Heart right ventricle (tissue), 16 donors: ENCODE results near the gene FERMT2. TPM values are rescaled to one million over a fixed set of nuclear protein-coding genes. Genes with fewer than 3 reads are reported as not detected.

Source experiments
- ATAC-seq, 8 donors: fragments of 200-7000 bp; cut with Tn5 transposase; one replicate each; pipeline ENCODE4 v1.9.1; 2020; ENCODE audit warnings: mild to moderate bottlenecking in 8 of 8, moderate library complexity in 8 of 8, moderate number of reproducible peaks in 1 of 8
- DNase-seq, 2 donors: peaks; one replicate each; pipeline ENCODE4 v3.0.0-alpha.2; 2020
- H3K27ac ChIP-seq, 10 donors: fragments of 200-600 bp; sonication (generic) in 2 of 10; one replicate each; pipeline versions ENCODE4 v1.5.0 to v1.8.0; 2020 to 2022; ENCODE audit warnings: mild to moderate bottlenecking in 3 of 10
- H3K27me3 ChIP-seq, 7 donors: fragments of 200-600 bp; one replicate each; pipeline ENCODE4 v1.8.0; 2021 to 2022; ENCODE audit warnings: mild to moderate bottlenecking in 2 of 7
- H3K36me3 ChIP-seq, 9 donors: fragments of 200-600 bp; sonication (generic) in 1 of 9; one replicate each; pipeline versions ENCODE4 v1.5.0 to v1.8.0; 2020 to 2022; ENCODE audit warnings: mild to moderate bottlenecking in 2 of 9
- H3K4me1 ChIP-seq, 9 donors: fragments of 200-600 bp; sonication (generic) in 1 of 9; one replicate each; pipeline versions ENCODE4 v1.5.0 to v1.8.0; 2020 to 2022; ENCODE audit warnings: mild to moderate bottlenecking in 4 of 9
- H3K4me3 ChIP-seq, 10 donors: fragments of 200-600 bp; sonication (generic) in 2 of 10; one replicate each; pipeline versions ENCODE4 v1.5.0 to v1.8.0; 2020 to 2022; ENCODE audit warnings: mild to moderate bottlenecking in 7 of 10, moderate library complexity in 2 of 10
- H3K9me3 ChIP-seq, 11 donors: fragments of 200-600 bp in 10 of 11; sonication (generic) in 2 of 11; one replicate each; pipeline versions ENCODE4 v1.5.0 to v1.8.0; 2013 to 2022; ENCODE audit warnings: mild to moderate bottlenecking in 2 of 11, control low read depth in 1 of 11, moderate library complexity in 1 of 11
- WGBS, 2 donors: extraction: QIAGEN DNeasy Blood & Tissue Kit; methylation state at CpG; one replicate each; pipeline ENCODE4 v1.1.7; 2013; ENCODE audit warnings: inconsistent platforms in 1 of 2; 5-methylcytosine and 5-hydroxymethylcytosine counted together
- intact Hi-C, 10 donors: fragments of 100-400 bp; cut with DNase I; formaldehyde crosslinking; loops; one replicate each; pipeline versions ENCODE4 v1.11.1 to v1.14.2; 2022
- polyA plus RNA-seq, 2 donors: library from polyadenylated mRNA; stranded (reverse); fragments of 200-250 nt; gene quantifications; one replicate each; pipeline ENCODE4 v1.2.3, GENCODE V29; 2013
- total RNA-seq, 10 donors: library from RNA; stranded (reverse); fragmentation: NEBNext Ultra II Directional in 3 of 10; extraction: Animal tissue kit (Norgen Biotek cat#: 25700) in 3 of 10; gene quantifications; one replicate each; pipeline versions ENCODE4 v1.2.1 to v1.2.4, GENCODE V29; 2021 to 2023
- TF ChIP-seq, protein P1 (sequence below), 9 donors: fragments of 200-600 bp; sonication (generic) in 2 of 9; IDR thresholded peaks; one replicate each; pipeline versions ENCODE4 v1.5.0 to v1.8.0; 2021 to 2022; ENCODE audit warnings: antibody characterized with exemption in 9 of 9, mild to moderate bottlenecking in 5 of 9, moderate library complexity in 1 of 9
- donor health status: Arrhythmogenic right ventricular cardiomyopathy.
- donor health status: ischemic (EF 13 %, LVEDD 7.1; RV severe dilation, severe dysfunction).
- donor health status: healthy with polysubstance abuse.
- donor health status: DM: no; HTN: yes; CAD: no.
- donor health status: DM: no; HTN: no; CAD: no.
- donor health status: ischemic (EF 25% LVEDD 6.9; RV normal size, moderate dysfunction).
- donor health status: ischemic (EF 25% LVEDD 5.7; RV mildly dilated, moderate dysfunction).
- donor health status: healthy.
- donor health status: DM: yes; HTN: yes; CAD: no.
- donor health status: Ischemic cardiomyopathy.
- donor health status: ischemic (EF 35%, LVEDD 5.7; RV mildly dilated, moderate dysfunction).
- donor health status: nonischemic (EF 11% LVEDD 7.7; RV severe dilation, severe dysfunction).
- donor health status: DM: yes; HTN: yes; CAD: no.
- donor health status: PGD.
- donor health status: ischemic (EF 29% LVEDD 5.4; RV normal size, mild dysfunction).
- donor health status: nonischemic (EF 23%, LVEDD 6.1; RV moderate dilation, normal function).

FERMT2 gene
- total and polyA plus RNA-seq, 12 donors = 45.7 to 175 (median 111) TPM

DNA sequence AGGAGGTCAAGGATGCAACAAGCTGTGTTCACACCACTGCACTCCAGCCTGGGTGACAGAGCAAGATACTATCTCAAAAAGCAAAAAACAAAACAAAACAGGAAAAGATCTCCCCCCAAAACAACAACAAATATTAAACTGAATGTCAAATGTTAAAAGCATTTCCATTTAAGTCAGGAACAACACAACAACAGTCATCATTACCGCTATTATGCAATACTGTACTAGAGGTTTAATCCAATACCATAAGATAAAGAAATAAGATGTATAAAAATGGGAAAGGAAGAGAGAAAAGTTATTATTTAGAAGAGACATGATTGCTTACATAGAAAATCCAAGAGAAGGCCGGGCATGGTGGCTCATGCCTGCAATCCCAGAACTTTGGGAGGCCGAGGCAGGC lies 36.6 kb downstream of the FERMT2 start:
- H3K27ac ChIP-seq = no peak overlapping the region
- peaks cover 0 to 44% (median 0%) of the 10 kb centered on the region in 9 donors for H3K36me3 ChIP-seq
- 98 to 99% methylated on average over 3 of the region's 3 CpGs for WGBS, 2 donors
- H3K4me1 ChIP-seq = peaks cover 9 to 74% (median 57%) of the 10 kb centered on the region in 9 donors
- no peaks in the 10 kb centered on the region for H3K27me3 ChIP-seq
- no peak overlapping the region for H3K4me3 ChIP-seq
- H3K9me3 ChIP-seq = no peaks in the 10 kb centered on the region
- DNase-seq = no peak
- intact Hi-C loops = no loop called here
- no peak for ATAC-seq
- TF ChIP-seq, protein P1, sequence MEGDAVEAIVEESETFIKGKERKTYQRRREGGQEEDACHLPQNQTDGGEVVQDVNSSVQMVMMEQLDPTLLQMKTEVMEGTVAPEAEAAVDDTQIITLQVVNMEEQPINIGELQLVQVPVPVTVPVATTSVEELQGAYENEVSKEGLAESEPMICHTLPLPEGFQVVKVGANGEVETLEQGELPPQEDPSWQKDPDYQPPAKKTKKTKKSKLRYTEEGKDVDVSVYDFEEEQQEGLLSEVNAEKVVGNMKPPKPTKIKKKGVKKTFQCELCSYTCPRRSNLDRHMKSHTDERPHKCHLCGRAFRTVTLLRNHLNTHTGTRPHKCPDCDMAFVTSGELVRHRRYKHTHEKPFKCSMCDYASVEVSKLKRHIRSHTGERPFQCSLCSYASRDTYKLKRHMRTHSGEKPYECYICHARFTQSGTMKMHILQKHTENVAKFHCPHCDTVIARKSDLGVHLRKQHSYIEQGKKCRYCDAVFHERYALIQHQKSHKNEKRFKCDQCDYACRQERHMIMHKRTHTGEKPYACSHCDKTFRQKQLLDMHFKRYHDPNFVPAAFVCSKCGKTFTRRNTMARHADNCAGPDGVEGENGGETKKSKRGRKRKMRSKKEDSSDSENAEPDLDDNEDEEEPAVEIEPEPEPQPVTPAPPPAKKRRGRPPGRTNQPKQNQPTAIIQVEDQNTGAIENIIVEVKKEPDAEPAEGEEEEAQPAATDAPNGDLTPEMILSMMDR (IDR thresholded peaks at IDR 0.05) = no peak

DNA sequence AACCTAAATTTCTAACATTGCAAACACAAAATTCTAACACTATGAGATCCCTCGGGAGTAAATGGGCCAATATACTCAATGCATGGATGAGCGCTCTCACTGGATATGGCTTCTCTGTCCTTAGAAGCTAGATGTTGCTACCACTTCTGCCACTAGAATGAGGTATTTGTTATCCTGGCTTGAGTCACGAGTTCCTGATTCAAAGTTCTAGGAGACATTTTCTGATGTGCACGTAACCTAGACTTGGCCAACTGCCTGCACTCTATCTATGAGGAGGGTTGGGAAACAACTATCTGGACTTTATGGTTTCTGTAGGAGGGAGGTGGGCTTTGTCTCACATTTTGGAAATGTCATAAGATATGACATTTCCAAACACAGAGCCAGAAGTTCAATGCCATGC lies 37.6 kb downstream of the FERMT2 start:
- Histone ChIP-seq H3K36me3 (peaks cover 0 to 44% (median 0%) of the 10 kb centered on the region in 9 donors), H3K27ac (no peak overlapping the region), H3K4me1 (peaks cover 9 to 71% (median 47%) of the 10 kb centered on the region in 9 donors), H3K27me3 (no peaks in the 10 kb centered on the region), H3K4me3 (no peak overlapping the region), H3K9me3 (no peaks in the 10 kb centered on the region)
- peak in 1 of 8 donors; percentile 42 for ATAC-seq
- intact Hi-C loops = no loop called here
- WGBS, 2 donors = 64 to 65% methylated on average over 4 of the region's 4 CpGs
- no peak for DNase-seq
- TF ChIP-seq, protein P1 (IDR thresholded peaks at IDR 0.05) = no peak

DNA sequence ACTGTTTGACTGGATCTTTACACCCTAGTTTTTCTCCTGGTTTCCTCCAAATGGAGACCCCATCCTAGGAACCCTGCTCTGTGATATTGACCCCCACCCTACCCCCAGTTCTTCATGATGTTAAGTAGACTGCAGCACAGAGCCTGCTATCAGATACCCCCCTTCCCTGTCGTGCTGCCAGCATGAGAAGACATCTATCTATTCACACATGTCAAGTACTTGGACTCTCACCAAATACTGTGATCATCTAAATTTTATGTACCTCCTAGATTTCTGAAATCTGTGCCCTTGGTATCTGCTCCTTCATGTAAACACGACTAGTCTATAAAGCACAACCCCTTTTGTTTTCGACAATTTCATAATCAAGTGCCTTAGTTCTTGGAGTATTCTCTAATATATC lies 38.9 kb downstream of the FERMT2 start:
- DNase-seq (no peak), ATAC-seq (peak in 1 of 8 donors; percentile 7)
- intact Hi-C loops = no loop called here
- 48 to 57% methylated on average over 3 of the region's 3 CpGs for WGBS, 2 donors
- no peak overlapping the region for H3K4me3 ChIP-seq
- H3K27ac ChIP-seq = peak overlapping the region in 1 of 10 donors; percentile 25
- H3K27me3 ChIP-seq = no peaks in the 10 kb centered on the region
- peaks cover 0 to 35% (median 0%) of the 10 kb centered on the region in 9 donors for H3K36me3 ChIP-seq
- H3K4me1 ChIP-seq = peaks cover 0 to 70% (median 38%) of the 10 kb centered on the region in 9 donors
- H3K9me3 ChIP-seq = no peaks in the 10 kb centered on the region
- TF ChIP-seq, protein P1 (IDR thresholded peaks at IDR 0.05) = no peak

DNA sequence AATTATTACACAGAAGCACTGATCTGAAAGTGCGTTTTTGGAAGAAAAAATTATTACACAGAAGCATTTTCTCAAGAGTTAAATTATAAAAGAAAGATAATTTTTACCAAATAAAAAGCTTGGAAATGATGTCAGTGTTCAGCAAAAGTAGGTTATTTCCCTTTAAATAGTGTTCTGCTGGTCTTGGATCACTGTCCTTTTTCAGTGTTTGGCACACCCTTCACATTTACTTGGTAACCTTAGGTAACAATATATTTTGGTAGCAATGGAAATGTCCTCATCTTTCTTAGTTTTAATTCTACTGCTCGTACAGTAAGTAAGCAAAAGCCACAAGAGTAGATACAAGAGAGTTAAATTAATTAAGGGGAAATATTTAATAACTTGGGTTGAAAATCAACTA lies 40.3 kb downstream of the FERMT2 start:
- H3K4me1 ChIP-seq = peaks cover 9 to 78% (median 47%) of the 10 kb centered on the region in 9 donors
- H3K27ac ChIP-seq = peak overlapping the region in 4 of 10 donors; percentile 5 to 38 (median 10)
- H3K36me3 ChIP-seq = peaks cover 0 to 24% (median 0%) of the 10 kb centered on the region in 9 donors
- no peak for DNase-seq
- intact Hi-C loops = no loop called here
- 41 to 49% methylated on average over 2 of the region's 2 CpGs for WGBS, 2 donors
- no peaks in the 10 kb centered on the region for H3K9me3 ChIP-seq
- ATAC-seq = peak in 4 of 8 donors; percentile 49 to 52 (median 50)
- TF ChIP-seq, protein P1 (IDR thresholded peaks at IDR 0.05) = no peak
- no peak overlapping the region for H3K4me3 ChIP-seq
- no peaks in the 10 kb centered on the region for H3K27me3 ChIP-seq
